HT-29 (cell line): ENCODE measurements around the gene WNT9B. TPM values are rescaled to one million over a fixed set of nuclear protein-coding genes. Genes with fewer than 3 reads are reported as not detected.
"Not testable (repeated sequence)": the region's sequence is repeated elsewhere in the genome, so short reads cannot be mapped to it uniquely, and the experiment has no call there.

Experiments
- DNase-seq: peaks from one replicate; pipeline ENCODE4 v3.0.0-alpha.2; 2015; ENCODE audit warnings: low spot score
- total RNA-seq: library from RNA; depleted of rRNA; stranded (reverse); fragments of >200 nt; shearing (Covaris generic); gene quantifications from 2 replicates; pipeline ENCODE4 v1.2.3, GENCODE V29; 2014

WNT9B gene
- total RNA-seq, 1 experiment from 2014 or later = 0.28 TPM

- no peak for DNase-seq
Measured at GRCh38 chr17:46821482-46822387, 29.6 kb upstream of the WNT9B start.

- no peak for DNase-seq
Measured at GRCh38 chr17:46822388-46822921, 28.9 kb upstream of the WNT9B start.

- DNase-seq = no peak
Measured at GRCh38 chr17:46823657-46824056, 27.7 kb upstream of the WNT9B start.

- DNase-seq = no peak
Measured at GRCh38 chr17:46826116-46826515, 25.3 kb upstream of the WNT9B start.

GRCh38 chr17:46827274-46827673 is 24.1 kb upstream of the WNT9B start:
- no peak for DNase-seq

- no peak for DNase-seq
Measured at GRCh38 chr17:46831573-46832330, 19.6 kb upstream of the WNT9B start.

- no peak for DNase-seq
Measured at GRCh38 chr17:46832331-46832821, 19.0 kb upstream of the WNT9B start.

GRCh38 chr17:46832945-46833839 is 18.2 kb upstream of the WNT9B start:
- no peak for DNase-seq

GRCh38 chr17:46833840-46834208 is 17.6 kb upstream of the WNT9B start:
- DNase-seq = no peak

- no peak for DNase-seq
Measured at GRCh38 chr17:46834846-46835245, 16.5 kb upstream of the WNT9B start.

GRCh38 chr17:46836500-46836899 is 14.9 kb upstream of the WNT9B start:
- DNase-seq = no peak

- no peak for DNase-seq
Measured at GRCh38 chr17:46837521-46837920, 13.9 kb upstream of the WNT9B start.

- no peak for DNase-seq
Measured at GRCh38 chr17:46839211-46839610, 12.2 kb upstream of the WNT9B start.

GRCh38 chr17:46840596-46840995 is 10.8 kb upstream of the WNT9B start:
- DNase-seq = not testable (repeated sequence)

- no peak for DNase-seq
Measured at GRCh38 chr17:46841561-46842379, 9.6 kb upstream of the WNT9B start.

GRCh38 chr17:46842835-46843234 is 8.5 kb upstream of the WNT9B start:
- no peak for DNase-seq

GRCh38 chr17:46847204-46848191 is 3.9 kb upstream of the WNT9B start:
- DNase-seq = no peak

GRCh38 chr17:46848534-46848933 is 2.8 kb upstream of the WNT9B start:
- DNase-seq = no peak

GRCh38 chr17:46850688-46851028 is 725 bp upstream of the WNT9B start:
- DNase-seq = no peak
